Type B pancreatic cell (in vitro differentiated cells): ENCODE results near the gene FGF4. TPM values are rescaled to one million over a fixed set of nuclear protein-coding genes. Genes with fewer than 3 reads are reported as not detected.

Source experiments
- DNase-seq: peaks from one replicate; pipeline ENCODE4 v3.0.0; 2021; ENCODE audit warnings: mixed read lengths; ENCODE audit not compliant: unreplicated experiment; ENCODE audit errors: extremely low spot score
- H3K27ac Mint-ChIP-seq: 2 replicates; pipeline ENCODE4 v1.8.0; 2021; ENCODE audit warnings: mild to moderate bottlenecking, mixed read lengths
- H3K27me3 Mint-ChIP-seq: 2 replicates; pipeline ENCODE4 v1.8.0; 2021; ENCODE audit warnings: mixed read lengths
- H3K36me3 Mint-ChIP-seq: 2 replicates; pipeline ENCODE4 v1.8.0; 2021; ENCODE audit warnings: mixed read lengths
- H3K4me1 Mint-ChIP-seq: one replicate; pipeline ENCODE4 v1.8.0; 2021; ENCODE audit warnings: mixed read lengths; ENCODE audit not compliant: unreplicated experiment
- H3K4me3 Mint-ChIP-seq: 2 replicates; pipeline ENCODE4 v1.8.0; 2021; ENCODE audit warnings: mild to moderate bottlenecking, mixed read lengths
- H3K9me3 Mint-ChIP-seq: 2 replicates; pipeline ENCODE4 v1.8.0; 2021; ENCODE audit warnings: mixed read lengths
- long read RNA-seq: library from polyadenylated mRNA; unstranded; transcript quantifications from one replicate; pipeline ENCODE4 v2.0.0, GENCODE V29; 2020
- total RNA-seq: library from RNA; stranded (reverse); gene quantifications from 2 replicates; pipeline ENCODE4 v1.2.1, GENCODE V29; 2021; ENCODE audit warnings: low replicate concordance
- TF ChIP-seq, protein P1 (sequence below): fragments of 200-600 bp; sonication (generic); conservative IDR thresholded peaks from 2 replicates; pipeline ENCODE4 v1.5.0; 2021; ENCODE audit warnings: antibody characterized with exemption, mild to moderate bottlenecking

The FGF4 gene
- total RNA-seq: 0.22 TPM in 1 of 2 replicates, not detected in the other
- long read RNA-seq: 0 reads

GRCh38 chr11:69775163-69775755 lies at the start of gene FGF4:
TSS of gene FGF4 (minus strand) at chr11:69775341. CDS start at chr11:69775084, 257 bp downstream.
- H3K4me1 Mint-ChIP-seq: no peaks in the 10 kb centered on the region
- no peaks in the 10 kb centered on the region for H3K9me3 Mint-ChIP-seq
- H3K36me3 Mint-ChIP-seq: no peaks in the 10 kb centered on the region
- H3K27me3 Mint-ChIP-seq: peaks cover 79% of the 10 kb centered on the region
- H3K4me3 Mint-ChIP-seq: peak within 1 kb of the TSS; percentile 67
- H3K27ac Mint-ChIP-seq: no peak within 1 kb of the TSS
- DNase-seq: no peak
- TF ChIP-seq, protein P1, sequence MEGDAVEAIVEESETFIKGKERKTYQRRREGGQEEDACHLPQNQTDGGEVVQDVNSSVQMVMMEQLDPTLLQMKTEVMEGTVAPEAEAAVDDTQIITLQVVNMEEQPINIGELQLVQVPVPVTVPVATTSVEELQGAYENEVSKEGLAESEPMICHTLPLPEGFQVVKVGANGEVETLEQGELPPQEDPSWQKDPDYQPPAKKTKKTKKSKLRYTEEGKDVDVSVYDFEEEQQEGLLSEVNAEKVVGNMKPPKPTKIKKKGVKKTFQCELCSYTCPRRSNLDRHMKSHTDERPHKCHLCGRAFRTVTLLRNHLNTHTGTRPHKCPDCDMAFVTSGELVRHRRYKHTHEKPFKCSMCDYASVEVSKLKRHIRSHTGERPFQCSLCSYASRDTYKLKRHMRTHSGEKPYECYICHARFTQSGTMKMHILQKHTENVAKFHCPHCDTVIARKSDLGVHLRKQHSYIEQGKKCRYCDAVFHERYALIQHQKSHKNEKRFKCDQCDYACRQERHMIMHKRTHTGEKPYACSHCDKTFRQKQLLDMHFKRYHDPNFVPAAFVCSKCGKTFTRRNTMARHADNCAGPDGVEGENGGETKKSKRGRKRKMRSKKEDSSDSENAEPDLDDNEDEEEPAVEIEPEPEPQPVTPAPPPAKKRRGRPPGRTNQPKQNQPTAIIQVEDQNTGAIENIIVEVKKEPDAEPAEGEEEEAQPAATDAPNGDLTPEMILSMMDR: no peak

GRCh38 chr11:69823641-69824265 lies 48.6 kb upstream of the FGF4 start:
- no peaks in the 10 kb centered on the region for H3K36me3 Mint-ChIP-seq
- H3K4me1 Mint-ChIP-seq: peaks cover 5% of the 10 kb centered on the region
- peaks cover 64% of the 10 kb centered on the region for H3K27me3 Mint-ChIP-seq
- no peak for DNase-seq
- H3K27ac Mint-ChIP-seq: no peak overlapping the region
- no peak overlapping the region for H3K4me3 Mint-ChIP-seq
- TF ChIP-seq, protein P1: no peak
- no peaks in the 10 kb centered on the region for H3K9me3 Mint-ChIP-seq

- TF ChIP-seq, protein P1: no peak
- no peaks in the 10 kb centered on the region for H3K36me3 Mint-ChIP-seq
- no peak overlapping the region for H3K27ac Mint-ChIP-seq
- peaks cover 64% of the 10 kb centered on the region for H3K27me3 Mint-ChIP-seq
- no peaks in the 10 kb centered on the region for H3K9me3 Mint-ChIP-seq
- no peak for DNase-seq
- H3K4me1 Mint-ChIP-seq: peaks cover 5% of the 10 kb centered on the region
- H3K4me3 Mint-ChIP-seq: no peak overlapping the region
Observed at GRCh38 chr11:69822676-69823494, 47.7 kb upstream of the FGF4 start.

GRCh38 chr11:69821511-69822040 lies 46.4 kb upstream of the FGF4 start:
- Mint-ChIP-seq H3K4me1 (peaks cover 5% of the 10 kb centered on the region), H3K9me3 (no peaks in the 10 kb centered on the region), H3K27me3 (peaks cover 66% of the 10 kb centered on the region), H3K36me3 (no peaks in the 10 kb centered on the region), H3K4me3 (no peak overlapping the region), H3K27ac (no peak overlapping the region)
- TF ChIP-seq, protein P1: no peak
- no peak for DNase-seq

DNA sequence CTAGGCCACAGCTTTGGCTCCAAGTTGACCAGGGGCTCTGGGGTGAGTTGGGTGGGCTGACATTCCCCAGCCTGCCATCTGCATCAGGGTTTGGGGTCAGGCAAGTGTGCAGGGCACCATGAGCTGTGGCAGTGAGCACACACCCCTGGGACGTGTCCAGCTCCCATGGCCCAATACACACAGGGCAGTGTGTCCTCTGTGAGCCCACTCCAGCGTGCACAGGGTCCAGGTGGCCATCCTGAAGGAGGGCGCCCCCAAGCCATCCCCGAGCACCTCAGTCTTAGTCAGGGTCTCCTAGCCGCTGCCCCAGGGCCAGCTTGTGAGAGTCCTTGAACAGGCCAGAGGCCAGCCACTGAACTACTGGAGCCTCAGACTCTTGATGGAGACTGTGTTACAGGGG lies 45.3 kb upstream of the FGF4 start:
- DNase-seq: no peak
- H3K27ac Mint-ChIP-seq: no peak overlapping the region
- H3K4me1 Mint-ChIP-seq: peaks cover 5% of the 10 kb centered on the region
- H3K27me3 Mint-ChIP-seq: peaks cover 69% of the 10 kb centered on the region
- H3K36me3 Mint-ChIP-seq: no peaks in the 10 kb centered on the region
- H3K4me3 Mint-ChIP-seq: no peak overlapping the region
- H3K9me3 Mint-ChIP-seq: no peaks in the 10 kb centered on the region
- TF ChIP-seq, protein P1: no peak
